GM23338 (cell line): ENCODE results near the gene TPD52L2. TPM values are rescaled to one million over a fixed set of nuclear protein-coding genes. Genes with fewer than 3 reads are reported as not detected.

Experiments used
- ATAC-seq: fragments of 200-7000 bp; cut with Tn5 transposase; 3 replicates; pipeline ENCODE4 v1.9.1; 2020
- DNase-seq: peaks from one replicate; pipeline ENCODE4 v3.0.0-alpha.2; 2015; ENCODE audit warnings: low spot score
- H2AFZ ChIP-seq: fragments of 200-600 bp; sonication (generic); 2 replicates; pipeline ENCODE4 v1.8.0; 2016; ENCODE audit warnings: antibody characterized with exemption, mild to moderate bottlenecking, moderate library complexity
- H3F3A ChIP-seq: fragments of 200-600 bp; sonication (generic); replicated peaks from 2 replicates; pipeline ENCODE4 v1.8.0; 2017; ENCODE audit warnings: antibody characterized with exemption, mixed run types, low read depth
- H3K27ac ChIP-seq: fragments of 200-600 bp; sonication (generic); 2 replicates; pipeline ENCODE4 v1.6.1; 2016; ENCODE audit warnings: low read depth
- H3K27me3 ChIP-seq: fragments of 200-600 bp; sonication (generic); 2 replicates; pipeline ENCODE4 v1.8.0; 2016; ENCODE audit warnings: mild to moderate bottlenecking, mixed run types, moderate library complexity; ENCODE audit not compliant: insufficient read depth
- H3K36me3 ChIP-seq: fragments of 200-600 bp; sonication (generic); 2 replicates; pipeline ENCODE4 v1.8.0; 2016; ENCODE audit warnings: mild to moderate bottlenecking; ENCODE audit not compliant: insufficient read depth
- H3K4me1 ChIP-seq: fragments of 200-600 bp; sonication (generic); 2 replicates; pipeline ENCODE4 v1.8.0; 2016; ENCODE audit warnings: mild to moderate bottlenecking, moderate library complexity; ENCODE audit not compliant: insufficient read depth
- H3K4me2 ChIP-seq: fragments of 200-600 bp; sonication (generic); 2 replicates; pipeline ENCODE4 v1.7.1; 2017; ENCODE audit warnings: mixed run types
- H3K4me3 ChIP-seq: fragments of 200-600 bp; sonication (generic); 2 replicates; pipeline ENCODE4 v1.6.1; 2016; ENCODE audit warnings: mixed run types
- H3K79me2 ChIP-seq: fragments of 200-600 bp; sonication (generic); replicated peaks from 2 replicates; pipeline ENCODE4 v1.8.0; 2017; ENCODE audit warnings: mild to moderate bottlenecking; ENCODE audit not compliant: insufficient read depth
- H3K9me2 ChIP-seq: fragments of 200-600 bp; sonication (generic); 2 replicates; pipeline ENCODE4 v1.8.0; 2017; ENCODE audit not compliant: insufficient read depth
- H4K20me1 ChIP-seq: fragments of 200-600 bp; sonication (generic); replicated peaks from 2 replicates; pipeline ENCODE4 v1.8.0; 2017; ENCODE audit warnings: mild to moderate bottlenecking; ENCODE audit not compliant: insufficient read depth
- H3K27ac Mint-ChIP-seq: 2 replicates; pipeline ENCODE4 v1.8.0; 2020; ENCODE audit warnings: inconsistent platforms, mild to moderate bottlenecking, moderate library complexity, mixed read lengths
- H3K27me3 Mint-ChIP-seq: 3 replicates; pipeline ENCODE4 v1.8.0; 2022; ENCODE audit warnings: low read depth, mild to moderate bottlenecking, moderate library complexity, mixed read lengths, inconsistent platforms; ENCODE audit not compliant: insufficient read depth, poor library complexity
- H3K36me3 Mint-ChIP-seq: 3 replicates; pipeline ENCODE4 v1.8.0; 2021; ENCODE audit warnings: low read depth, mild to moderate bottlenecking, inconsistent platforms, moderate library complexity, mixed read lengths
- H3K4me1 Mint-ChIP-seq: 3 replicates; pipeline ENCODE4 v1.8.0; 2020; ENCODE audit warnings: mild to moderate bottlenecking, inconsistent platforms, mixed read lengths
- H3K4me3 Mint-ChIP-seq: 3 replicates; pipeline ENCODE4 v1.8.0; 2021; ENCODE audit warnings: moderate library complexity, mild to moderate bottlenecking, inconsistent platforms, mixed read lengths
- H3K9me3 Mint-ChIP-seq: 3 replicates; pipeline ENCODE4 v1.8.0; 2020; ENCODE audit warnings: moderate library complexity, mild to moderate bottlenecking, inconsistent platforms, mixed read lengths
- CREB1 ChIP-seq: fragments of 250-450 bp; sonication (Bioruptor Pico); IDR thresholded peaks from 2 replicates; pipeline ENCODE4 v1.5.0; 2020; ENCODE audit warnings: low read depth, mild to moderate bottlenecking, moderate library complexity
- EZH2 ChIP-seq: fragments of 200-600 bp; sonication (generic); IDR thresholded peaks from one replicate; pipeline ENCODE4 v1.8.0; 2017; ENCODE audit warnings: antibody characterized with exemption, mild to moderate bottlenecking, low read depth; ENCODE audit not compliant: unreplicated experiment
- EZH2phosphoT487 ChIP-seq: fragments of 200-600 bp; sonication (generic); IDR thresholded peaks from one replicate; pipeline ENCODE4 v1.8.1; 2018; ENCODE audit warnings: antibody characterized with exemption; ENCODE audit not compliant: unreplicated experiment
- JUNB ChIP-seq: IDR thresholded peaks from one replicate; pipeline ENCODE4 v1.6.1; 2016; ENCODE audit warnings: antibody characterized with exemption; ENCODE audit not compliant: unreplicated experiment
- NANOG ChIP-seq: IDR thresholded peaks from 2 replicates; pipeline ENCODE4 v1.6.1; 2016; ENCODE audit warnings: antibody characterized with exemption, borderline replicate concordance
- POLR2AphosphoS5 ChIP-seq: IDR thresholded peaks from 2 replicates; pipeline ENCODE4 v1.6.1; 2016; ENCODE audit warnings: antibody characterized with exemption, low read depth
- STAT1 ChIP-seq: IDR thresholded peaks from one replicate; pipeline ENCODE4 v1.6.1; 2016; ENCODE audit warnings: antibody characterized with exemption; ENCODE audit not compliant: unreplicated experiment
- ZNF114 ChIP-seq: fragments of 250-450 bp; sonication (Bioruptor Pico); IDR thresholded peaks from 2 replicates; pipeline ENCODE4 v1.5.0; 2020; ENCODE audit warnings: mild to moderate bottlenecking, moderate library complexity
- ZNF331 ChIP-seq: fragments of 250-450 bp; sonication (Bioruptor Pico); IDR thresholded peaks from 2 replicates; pipeline ENCODE4 v1.5.0; 2020; ENCODE audit warnings: low read depth, mild to moderate bottlenecking, moderate library complexity
- polyA plus RNA-seq: library from polyadenylated mRNA; unstranded; fragments of >200 nt; fragmentation: Nextera tagmentation; extraction: Ambion mirVana; gene quantifications from 2 replicates; pipeline ENCODE4 v1.2.1, GENCODE V29; 2016
- total RNA-seq: library from RNA; depleted of rRNA; stranded (reverse); fragments of >200 nt; shearing (Covaris generic); gene quantifications from 2 replicates; pipeline ENCODE4 v1.2.3, GENCODE V29; 2014
- TF ChIP-seq, protein P1 (sequence below): fragments of 250-450 bp; sonication (Bioruptor Pico); IDR thresholded peaks from 2 replicates; pipeline ENCODE4 v1.5.0; 2020; ENCODE audit warnings: mild to moderate bottlenecking, moderate library complexity
- TF ChIP-seq, protein P2 (sequence below): IDR thresholded peaks from 2 replicates; pipeline ENCODE4 v1.6.1; 2016; ENCODE audit warnings: antibody characterized with exemption
- TF ChIP-seq, protein P3 (sequence below), 2 experiments: fragments of 200-600 bp in 1 of 2; sonication (generic) in 1 of 2; conservative IDR thresholded peaks; 2 replicates each; pipeline versions ENCODE4 v1.5.1 to v1.6.1; 2016 to 2017; ENCODE audit warnings: antibody characterized with exemption in 2 of 2, low read depth in 2 of 2, mild to moderate bottlenecking in 2 of 2, moderate library complexity in 1 of 2
- TF ChIP-seq, protein P4 (sequence below): IDR thresholded peaks from one replicate; pipeline ENCODE4 v1.6.1; 2018; ENCODE audit warnings: antibody characterized with exemption; ENCODE audit not compliant: unreplicated experiment

The TPD52L2 gene
- total and polyA plus RNA-seq, 2 experiments from 2014 or later, result 40.2 to 103 TPM

DNA sequence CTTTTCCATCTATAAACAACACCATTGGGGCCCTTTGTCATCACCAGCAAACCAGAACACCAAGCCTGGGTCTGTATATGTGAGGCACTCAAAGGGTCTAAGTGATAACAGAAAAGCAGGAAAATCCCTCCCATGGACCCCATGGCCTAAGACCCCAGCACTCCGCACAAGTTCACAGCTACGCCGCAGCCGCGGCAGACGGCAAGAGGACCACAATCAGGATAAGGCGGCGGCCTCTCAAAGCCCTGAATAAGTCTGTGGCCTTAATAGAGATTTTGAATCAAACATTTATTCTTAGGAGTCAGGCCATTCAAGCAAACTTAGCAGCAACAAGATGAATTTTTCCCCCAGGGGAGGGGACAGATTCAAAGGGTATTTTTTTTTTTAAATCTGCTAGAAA lies 36.9 kb upstream of the TPD52L2 start:
- Mint-ChIP-seq H3K4me3 (peak overlapping the region; percentile 20; the same call in 2 of the 3 replicates), H3K27ac (no peak overlapping the region), H3K4me1 (peaks cover 35% of the 10 kb centered on the region), H3K36me3 (no peaks in the 10 kb centered on the region; the same call in 1 of the 3 replicates), H3K27me3 (peaks cover 32% of the 10 kb centered on the region), H3K9me3 (no peaks in the 10 kb centered on the region)
- H3K4me3 ChIP-seq, result no peak overlapping the region
- H3K4me1 ChIP-seq, result peaks cover 14% of the 10 kb centered on the region
- H3K27ac ChIP-seq, result no peak overlapping the region
- no peaks in the 10 kb centered on the region for H3K36me3 ChIP-seq
- peaks cover 40% of the 10 kb centered on the region for H4K20me1 ChIP-seq
- peaks cover 33% of the 10 kb centered on the region; the same call in 1 of the 2 replicates for H3F3A ChIP-seq
- ATAC-seq (no peak), DNase-seq (no peak)
- H2AFZ ChIP-seq, result no peak overlapping the region
- no peaks in the 10 kb centered on the region for H3K9me2 ChIP-seq
- no peak overlapping the region for H3K4me2 ChIP-seq
- no peak for TF ChIP-seq ZNF114 (CRISPR knock-in tag)
- TF ChIP-seq EZH2phosphoT487, result no peak
- no peak for TF ChIP-seq JUNB
- TF ChIP-seq, protein P1, sequence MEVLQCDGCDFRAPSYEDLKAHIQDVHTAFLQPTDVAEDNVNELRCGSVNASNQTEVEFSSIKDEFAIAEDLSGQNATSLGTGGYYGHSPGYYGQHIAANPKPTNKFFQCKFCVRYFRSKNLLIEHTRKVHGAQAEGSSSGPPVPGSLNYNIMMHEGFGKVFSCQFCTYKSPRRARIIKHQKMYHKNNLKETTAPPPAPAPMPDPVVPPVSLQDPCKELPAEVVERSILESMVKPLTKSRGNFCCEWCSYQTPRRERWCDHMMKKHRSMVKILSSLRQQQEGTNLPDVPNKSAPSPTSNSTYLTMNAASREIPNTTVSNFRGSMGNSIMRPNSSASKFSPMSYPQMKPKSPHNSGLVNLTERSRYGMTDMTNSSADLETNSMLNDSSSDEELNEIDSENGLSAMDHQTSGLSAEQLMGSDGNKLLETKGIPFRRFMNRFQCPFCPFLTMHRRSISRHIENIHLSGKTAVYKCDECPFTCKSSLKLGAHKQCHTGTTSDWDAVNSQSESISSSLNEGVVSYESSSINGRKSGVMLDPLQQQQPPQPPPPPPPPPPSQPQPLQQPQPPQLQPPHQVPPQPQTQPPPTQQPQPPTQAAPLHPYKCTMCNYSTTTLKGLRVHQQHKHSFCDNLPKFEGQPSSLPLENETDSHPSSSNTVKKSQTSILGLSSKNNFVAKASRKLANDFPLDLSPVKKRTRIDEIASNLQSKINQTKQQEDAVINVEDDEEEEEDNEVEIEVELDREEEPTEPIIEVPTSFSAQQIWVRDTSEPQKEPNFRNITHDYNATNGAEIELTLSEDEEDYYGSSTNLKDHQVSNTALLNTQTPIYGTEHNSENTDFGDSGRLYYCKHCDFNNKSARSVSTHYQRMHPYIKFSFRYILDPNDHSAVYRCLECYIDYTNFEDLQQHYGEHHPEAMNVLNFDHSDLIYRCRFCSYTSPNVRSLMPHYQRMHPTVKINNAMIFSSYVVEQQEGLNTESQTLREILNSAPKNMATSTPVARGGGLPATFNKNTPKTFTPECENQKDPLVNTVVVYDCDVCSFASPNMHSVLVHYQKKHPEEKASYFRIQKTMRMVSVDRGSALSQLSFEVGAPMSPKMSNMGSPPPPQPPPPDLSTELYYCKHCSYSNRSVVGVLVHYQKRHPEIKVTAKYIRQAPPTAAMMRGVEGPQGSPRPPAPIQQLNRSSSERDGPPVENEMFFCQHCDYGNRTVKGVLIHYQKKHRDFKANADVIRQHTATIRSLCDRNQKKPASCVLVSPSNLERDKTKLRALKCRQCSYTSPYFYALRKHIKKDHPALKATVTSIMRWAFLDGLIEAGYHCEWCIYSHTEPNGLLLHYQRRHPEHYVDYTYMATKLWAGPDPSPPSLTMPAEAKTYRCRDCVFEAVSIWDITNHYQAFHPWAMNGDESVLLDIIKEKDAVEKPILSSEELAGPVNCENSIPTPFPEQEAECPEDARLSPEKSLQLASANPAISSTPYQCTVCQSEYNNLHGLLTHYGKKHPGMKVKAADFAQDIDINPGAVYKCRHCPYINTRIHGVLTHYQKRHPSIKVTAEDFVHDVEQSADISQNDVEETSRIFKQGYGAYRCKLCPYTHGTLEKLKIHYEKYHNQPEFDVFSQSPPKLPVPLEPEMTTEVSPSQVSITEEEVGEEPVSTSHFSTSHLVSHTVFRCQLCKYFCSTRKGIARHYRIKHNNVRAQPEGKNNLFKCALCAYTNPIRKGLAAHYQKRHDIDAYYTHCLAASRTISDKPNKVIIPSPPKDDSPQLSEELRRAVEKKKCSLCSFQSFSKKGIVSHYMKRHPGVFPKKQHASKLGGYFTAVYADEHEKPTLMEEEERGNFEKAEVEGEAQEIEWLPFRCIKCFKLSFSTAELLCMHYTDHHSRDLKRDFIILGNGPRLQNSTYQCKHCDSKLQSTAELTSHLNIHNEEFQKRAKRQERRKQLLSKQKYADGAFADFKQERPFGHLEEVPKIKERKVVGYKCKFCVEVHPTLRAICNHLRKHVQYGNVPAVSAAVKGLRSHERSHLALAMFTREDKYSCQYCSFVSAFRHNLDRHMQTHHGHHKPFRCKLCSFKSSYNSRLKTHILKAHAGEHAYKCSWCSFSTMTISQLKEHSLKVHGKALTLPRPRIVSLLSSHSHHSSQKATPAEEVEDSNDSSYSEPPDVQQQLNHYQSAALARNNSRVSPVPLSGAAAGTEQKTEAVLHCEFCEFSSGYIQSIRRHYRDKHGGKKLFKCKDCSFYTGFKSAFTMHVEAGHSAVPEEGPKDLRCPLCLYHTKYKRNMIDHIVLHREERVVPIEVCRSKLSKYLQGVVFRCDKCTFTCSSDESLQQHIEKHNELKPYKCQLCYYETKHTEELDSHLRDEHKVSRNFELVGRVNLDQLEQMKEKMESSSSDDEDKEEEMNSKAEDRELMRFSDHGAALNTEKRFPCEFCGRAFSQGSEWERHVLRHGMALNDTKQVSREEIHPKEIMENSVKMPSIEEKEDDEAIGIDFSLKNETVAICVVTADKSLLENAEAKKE, result no peak
- no peak for TF ChIP-seq NANOG
- TF ChIP-seq CREB1 (CRISPR knock-in tag), result no peak
- TF ChIP-seq STAT1, result no peak
- no peak for TF ChIP-seq ZNF331
- TF ChIP-seq POLR2AphosphoS5, result no peak
- TF ChIP-seq, protein P2, sequence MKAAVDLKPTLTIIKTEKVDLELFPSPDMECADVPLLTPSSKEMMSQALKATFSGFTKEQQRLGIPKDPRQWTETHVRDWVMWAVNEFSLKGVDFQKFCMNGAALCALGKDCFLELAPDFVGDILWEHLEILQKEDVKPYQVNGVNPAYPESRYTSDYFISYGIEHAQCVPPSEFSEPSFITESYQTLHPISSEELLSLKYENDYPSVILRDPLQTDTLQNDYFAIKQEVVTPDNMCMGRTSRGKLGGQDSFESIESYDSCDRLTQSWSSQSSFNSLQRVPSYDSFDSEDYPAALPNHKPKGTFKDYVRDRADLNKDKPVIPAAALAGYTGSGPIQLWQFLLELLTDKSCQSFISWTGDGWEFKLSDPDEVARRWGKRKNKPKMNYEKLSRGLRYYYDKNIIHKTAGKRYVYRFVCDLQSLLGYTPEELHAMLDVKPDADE, result no peak
- no peak for TF ChIP-seq EZH2
- TF ChIP-seq, protein P3, sequence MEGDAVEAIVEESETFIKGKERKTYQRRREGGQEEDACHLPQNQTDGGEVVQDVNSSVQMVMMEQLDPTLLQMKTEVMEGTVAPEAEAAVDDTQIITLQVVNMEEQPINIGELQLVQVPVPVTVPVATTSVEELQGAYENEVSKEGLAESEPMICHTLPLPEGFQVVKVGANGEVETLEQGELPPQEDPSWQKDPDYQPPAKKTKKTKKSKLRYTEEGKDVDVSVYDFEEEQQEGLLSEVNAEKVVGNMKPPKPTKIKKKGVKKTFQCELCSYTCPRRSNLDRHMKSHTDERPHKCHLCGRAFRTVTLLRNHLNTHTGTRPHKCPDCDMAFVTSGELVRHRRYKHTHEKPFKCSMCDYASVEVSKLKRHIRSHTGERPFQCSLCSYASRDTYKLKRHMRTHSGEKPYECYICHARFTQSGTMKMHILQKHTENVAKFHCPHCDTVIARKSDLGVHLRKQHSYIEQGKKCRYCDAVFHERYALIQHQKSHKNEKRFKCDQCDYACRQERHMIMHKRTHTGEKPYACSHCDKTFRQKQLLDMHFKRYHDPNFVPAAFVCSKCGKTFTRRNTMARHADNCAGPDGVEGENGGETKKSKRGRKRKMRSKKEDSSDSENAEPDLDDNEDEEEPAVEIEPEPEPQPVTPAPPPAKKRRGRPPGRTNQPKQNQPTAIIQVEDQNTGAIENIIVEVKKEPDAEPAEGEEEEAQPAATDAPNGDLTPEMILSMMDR (conservative IDR thresholded peaks at IDR 0.05; ENCODE audit: low read depth in 2 of 2), result no peak
- TF ChIP-seq, protein P4, sequence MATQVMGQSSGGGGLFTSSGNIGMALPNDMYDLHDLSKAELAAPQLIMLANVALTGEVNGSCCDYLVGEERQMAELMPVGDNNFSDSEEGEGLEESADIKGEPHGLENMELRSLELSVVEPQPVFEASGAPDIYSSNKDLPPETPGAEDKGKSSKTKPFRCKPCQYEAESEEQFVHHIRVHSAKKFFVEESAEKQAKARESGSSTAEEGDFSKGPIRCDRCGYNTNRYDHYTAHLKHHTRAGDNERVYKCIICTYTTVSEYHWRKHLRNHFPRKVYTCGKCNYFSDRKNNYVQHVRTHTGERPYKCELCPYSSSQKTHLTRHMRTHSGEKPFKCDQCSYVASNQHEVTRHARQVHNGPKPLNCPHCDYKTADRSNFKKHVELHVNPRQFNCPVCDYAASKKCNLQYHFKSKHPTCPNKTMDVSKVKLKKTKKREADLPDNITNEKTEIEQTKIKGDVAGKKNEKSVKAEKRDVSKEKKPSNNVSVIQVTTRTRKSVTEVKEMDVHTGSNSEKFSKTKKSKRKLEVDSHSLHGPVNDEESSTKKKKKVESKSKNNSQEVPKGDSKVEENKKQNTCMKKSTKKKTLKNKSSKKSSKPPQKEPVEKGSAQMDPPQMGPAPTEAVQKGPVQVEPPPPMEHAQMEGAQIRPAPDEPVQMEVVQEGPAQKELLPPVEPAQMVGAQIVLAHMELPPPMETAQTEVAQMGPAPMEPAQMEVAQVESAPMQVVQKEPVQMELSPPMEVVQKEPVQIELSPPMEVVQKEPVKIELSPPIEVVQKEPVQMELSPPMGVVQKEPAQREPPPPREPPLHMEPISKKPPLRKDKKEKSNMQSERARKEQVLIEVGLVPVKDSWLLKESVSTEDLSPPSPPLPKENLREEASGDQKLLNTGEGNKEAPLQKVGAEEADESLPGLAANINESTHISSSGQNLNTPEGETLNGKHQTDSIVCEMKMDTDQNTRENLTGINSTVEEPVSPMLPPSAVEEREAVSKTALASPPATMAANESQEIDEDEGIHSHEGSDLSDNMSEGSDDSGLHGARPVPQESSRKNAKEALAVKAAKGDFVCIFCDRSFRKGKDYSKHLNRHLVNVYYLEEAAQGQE, result no peak
- H3K79me2 ChIP-seq, result peaks cover 55% of the 10 kb centered on the region
- H3K27me3 ChIP-seq, result peaks cover 36% of the 10 kb centered on the region
